ENCODE data around the gene NR6A1.
A peak's percentile ranks its signal among the peaks of the same experiment; 100 is the strongest.
"Not testable (repeated sequence)": the region's sequence is repeated elsewhere in the genome, so short reads cannot be mapped to it uniquely, and the experiment has no call there.

The NR6A1 gene

GRCh38 chr9:124621371-124622328 lies 149.5 kb downstream of the NR6A1 start:
- peak overlapping the region; percentile 75 for H3K4me2 ChIP-seq
- no peak overlapping the region for H2AFZ ChIP-seq (ENCODE audit: low read depth)
- no peaks in the 10 kb centered on the region for H3K79me2 ChIP-seq (ENCODE audit: insufficient read depth, low read depth)
- no peaks in the 10 kb centered on the region for H3K27me3 ChIP-seq (ENCODE audit: insufficient read depth, low read depth)
- H4K20me1 ChIP-seq (ENCODE audit: insufficient read depth), result no peaks in the 10 kb centered on the region
- peak overlapping the region; percentile 37; the same call in 1 of the 2 replicates for H3K9ac ChIP-seq
- H3K4me3 ChIP-seq (IDR thresholded peaks at IDR 0.05; ENCODE audit: insufficient read depth, low read depth, low read length), result no peak overlapping the region
- peak overlapping the region; percentile 75 for H3K27ac ChIP-seq
- no peak for TF ChIP-seq CTCF (conservative IDR thresholded peaks at IDR 0.05; ENCODE audit: low read depth, low read length)
- peaks cover 39% of the 10 kb centered on the region for H3K4me1 ChIP-seq (ENCODE audit: low read depth, poor library complexity, severe bottlenecking)
- H3K36me3 ChIP-seq (ENCODE audit: insufficient read depth), result no peaks in the 10 kb centered on the region

GRCh38 chr9:124618476-124618875 lies 152.6 kb downstream of the NR6A1 start:
- Histone ChIP-seq H3K27me3 (ENCODE audit: insufficient read depth, low read depth) (no peaks in the 10 kb centered on the region), H3K4me3 (IDR thresholded peaks at IDR 0.05; ENCODE audit: insufficient read depth, low read depth, low read length) (no peak overlapping the region), H3K27ac (no peak overlapping the region), H3K36me3 (ENCODE audit: insufficient read depth) (no peaks in the 10 kb centered on the region), H3K4me2 (no peak overlapping the region), H3K79me2 (ENCODE audit: insufficient read depth, low read depth) (no peaks in the 10 kb centered on the region), H3K9ac (no peak overlapping the region), H4K20me1 (ENCODE audit: insufficient read depth) (no peaks in the 10 kb centered on the region), H2AFZ (ENCODE audit: low read depth) (no peak overlapping the region), H3K4me1 (ENCODE audit: low read depth, poor library complexity, severe bottlenecking) (peaks cover 49% of the 10 kb centered on the region)
- TF ChIP-seq CTCF (conservative IDR thresholded peaks at IDR 0.05; ENCODE audit: low read depth, low read length), result no peak

GRCh38 chr9:124617477-124618141 lies 153.5 kb downstream of the NR6A1 start:
- Histone ChIP-seq H3K4me3 (IDR thresholded peaks at IDR 0.05; ENCODE audit: insufficient read depth, low read depth, low read length) (no peak overlapping the region), H2AFZ (ENCODE audit: low read depth) (no peak overlapping the region), H3K79me2 (ENCODE audit: insufficient read depth, low read depth) (no peaks in the 10 kb centered on the region), H3K27ac (no peak overlapping the region), H4K20me1 (ENCODE audit: insufficient read depth) (no peaks in the 10 kb centered on the region), H3K36me3 (ENCODE audit: insufficient read depth) (no peaks in the 10 kb centered on the region), H3K9ac (no peak overlapping the region), H3K4me1 (ENCODE audit: low read depth, poor library complexity, severe bottlenecking) (peaks cover 40% of the 10 kb centered on the region), H3K4me2 (no peak overlapping the region), H3K27me3 (ENCODE audit: insufficient read depth, low read depth) (no peaks in the 10 kb centered on the region)
- peak; percentile 85 for TF ChIP-seq CTCF (conservative IDR thresholded peaks at IDR 0.05; ENCODE audit: low read depth, low read length)

- H2AFZ ChIP-seq (ENCODE audit: low read depth), result no peak overlapping the region
- H3K27ac ChIP-seq, result no peak overlapping the region
- no peak overlapping the region for H3K4me2 ChIP-seq
- H3K9ac ChIP-seq, result no peak overlapping the region
- H3K4me3 ChIP-seq (IDR thresholded peaks at IDR 0.05; ENCODE audit: insufficient read depth, low read depth, low read length), result no peak overlapping the region
- H3K27me3 ChIP-seq (ENCODE audit: insufficient read depth, low read depth), result no peaks in the 10 kb centered on the region
- H3K79me2 ChIP-seq (ENCODE audit: insufficient read depth, low read depth), result no peaks in the 10 kb centered on the region
- no peak for TF ChIP-seq CTCF (conservative IDR thresholded peaks at IDR 0.05; ENCODE audit: low read depth, low read length)
- no peaks in the 10 kb centered on the region for H3K36me3 ChIP-seq (ENCODE audit: insufficient read depth)
- peaks cover 34% of the 10 kb centered on the region for H3K4me1 ChIP-seq (ENCODE audit: low read depth, poor library complexity, severe bottlenecking)
- H4K20me1 ChIP-seq (ENCODE audit: insufficient read depth), result no peaks in the 10 kb centered on the region
Measured at GRCh38 chr9:124616961-124617360, 154.2 kb downstream of the NR6A1 start.

GRCh38 chr9:124615840-124616239 lies 155.3 kb downstream of the NR6A1 start:
- H3K9ac ChIP-seq; H3K27ac ChIP-seq; H3K4me3 ChIP-seq (IDR thresholded peaks at IDR 0.05; ENCODE audit: insufficient read depth, low read depth, low read length); H3K79me2 ChIP-seq (ENCODE audit: insufficient read depth, low read depth); H3K27me3 ChIP-seq (ENCODE audit: insufficient read depth, low read depth); H4K20me1 ChIP-seq (ENCODE audit: insufficient read depth); H3K4me2 ChIP-seq; H3K36me3 ChIP-seq (ENCODE audit: insufficient read depth); H2AFZ ChIP-seq (ENCODE audit: low read depth): not testable (repeated sequence)
- H3K4me1 ChIP-seq (ENCODE audit: low read depth, poor library complexity, severe bottlenecking), result peaks cover 25% of the 10 kb centered on the region

All from KMS-11 (cell line).